Measurements from ENCODE around the gene NXNL2. TPM values are rescaled to one million over a fixed set of nuclear protein-coding genes. Genes with fewer than 3 reads are reported as not detected.

Gene NXNL2
- total RNA-seq, result 0.23 TPM in 1 of 2 replicates, not detected in the other

DNA sequence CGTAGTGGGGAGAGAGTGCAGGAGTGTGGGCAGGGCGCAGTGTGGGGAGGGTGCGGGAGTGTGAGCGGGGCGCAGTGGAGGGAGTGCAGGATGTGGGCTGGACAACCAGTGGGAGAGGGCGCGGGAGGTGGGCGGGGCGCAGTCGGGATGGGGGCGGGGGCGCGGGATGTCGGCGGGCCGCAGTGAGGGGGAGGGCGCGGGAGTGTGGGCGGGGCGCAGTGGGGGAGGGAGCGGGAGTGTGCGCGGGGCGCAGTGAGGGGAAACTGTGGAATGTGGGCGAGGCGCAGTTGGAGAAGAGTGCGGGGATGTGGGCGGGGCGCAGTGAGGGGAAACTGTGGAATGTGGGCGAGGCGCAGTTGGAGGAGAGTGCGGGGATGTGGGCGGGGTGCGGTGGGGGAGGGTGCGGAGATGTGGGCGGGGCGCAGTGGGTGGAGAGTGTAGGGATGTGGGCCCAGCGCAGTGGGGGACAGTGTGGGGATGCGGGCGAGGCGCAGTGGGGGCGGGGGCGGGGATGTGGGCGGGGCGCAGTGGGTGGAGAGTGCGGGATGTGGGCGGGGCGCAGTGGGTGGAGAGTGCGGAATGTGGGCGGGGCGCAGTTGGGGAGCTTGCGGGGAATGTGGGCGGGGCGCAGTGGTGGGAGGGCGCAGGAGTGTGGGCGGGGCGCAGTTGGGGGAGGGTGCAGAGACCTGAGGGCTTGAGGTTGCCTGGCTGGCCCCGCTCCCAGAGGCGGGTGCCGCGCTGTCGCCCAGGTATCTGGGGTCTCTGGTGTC, at the start of gene NXNL2:
TSS of gene NXNL2 (plus strand) at position 723 of the 770 bp plus-strand sequence. CDS start 257 bp downstream, outside the sequence.

Other genes with a start within 250 kb of the NXNL2 start
- 35.6 and 47.6 TPM in 2 replicates for gene SPIN1, start 146.7 kb upstream of the NXNL2 start, total RNA-seq